Calu3 (cell line): ENCODE measurements around the gene PODN. TPM values are rescaled to one million over a fixed set of nuclear protein-coding genes. Genes with fewer than 3 reads are reported as not detected.

Experiments
- BruUV-seq: library from RNA; stranded (reverse); fragments of 400-500 nt; replicated peaks from 2 replicates; lab custom pipeline; 2021; lab: Mats Ljungman, UMichigan
- CTCF ChIA-PET: fragments of 300-600 bp; sonication (Branson Sonifier 250); formaldehyde crosslinking; loops from one replicate; lab custom pipeline; 2022; ENCODE audit warnings: antibody characterized with exemption; lab: Charles Lee
- DNase-seq: peaks from one replicate; pipeline ENCODE4 v3.0.0; 2022
- H3K27ac Mint-ChIP-seq: one replicate; pipeline ENCODE4 v1.8.0; 2022; ENCODE audit warnings: mixed read lengths; ENCODE audit not compliant: unreplicated experiment
- H3K27me3 Mint-ChIP-seq: one replicate; pipeline ENCODE4 v1.8.0; 2022; ENCODE audit warnings: mixed read lengths; ENCODE audit not compliant: unreplicated experiment
- H3K36me3 Mint-ChIP-seq: one replicate; pipeline ENCODE4 v1.8.0; 2022; ENCODE audit warnings: mild to moderate bottlenecking, moderate library complexity, mixed read lengths; ENCODE audit not compliant: insufficient read depth, unreplicated experiment
- H3K4me1 Mint-ChIP-seq: one replicate; pipeline ENCODE4 v1.8.0; 2022; ENCODE audit warnings: mild to moderate bottlenecking, low read depth, mixed read lengths; ENCODE audit not compliant: unreplicated experiment
- H3K4me3 Mint-ChIP-seq: one replicate; pipeline ENCODE4 v1.8.0; 2022; ENCODE audit warnings: mild to moderate bottlenecking, low read depth, moderate library complexity, mixed read lengths; ENCODE audit not compliant: unreplicated experiment
- H3K9me3 Mint-ChIP-seq: one replicate; pipeline ENCODE4 v1.8.0; 2022; ENCODE audit warnings: low read depth, mixed read lengths; ENCODE audit not compliant: unreplicated experiment
- CTCF ChIP-seq: fragments of 200-600 bp; IDR thresholded peaks from one replicate; pipeline ENCODE4 v1.8.0; 2022; ENCODE audit warnings: antibody characterized with exemption; ENCODE audit not compliant: unreplicated experiment
- intact Hi-C: fragments of 100-400 bp; cut with micrococcal nuclease; formaldehyde crosslinking; loops from one replicate; pipeline ENCODE4 v1.10.0; 2022; ENCODE audit not compliant: unreplicated experiment
- total RNA-seq: library from RNA; stranded (reverse); gene quantifications from 2 replicates; pipeline ENCODE4 v1.2.3, GENCODE V29; 2022

PODN gene
- total RNA-seq, 1 experiment from 2014 or later = not detected

- intact Hi-C loops = no loop called here
- no peak for DNase-seq
Observed at GRCh38 chr1:53127546-53127945, 65.5 kb downstream of the PODN start.

GRCh38 chr1:53128401-53128800, 66.4 kb downstream of the PODN start:
- Mint-ChIP-seq H3K27ac (no peak overlapping the region), H3K4me1 (no peaks in the 10 kb centered on the region), H3K36me3 (no peaks in the 10 kb centered on the region), H3K27me3 (peaks cover 25% of the 10 kb centered on the region), H3K9me3 (no peaks in the 10 kb centered on the region), H3K4me3 (no peak overlapping the region)
- CTCF ChIA-PET = no interaction called here
- intact Hi-C loops = no loop called here
- no TSS peak for BruUV-seq
- no peak for DNase-seq
- TF ChIP-seq CTCF = no peak

More at GRCh38 chr1:53127546-53127945, 65.5 kb downstream of the PODN start:
- H3K27me3 Mint-ChIP-seq = peaks cover 24% of the 10 kb centered on the region
- no peak overlapping the region for H3K4me3 Mint-ChIP-seq
- H3K27ac Mint-ChIP-seq = no peak overlapping the region
- H3K36me3 Mint-ChIP-seq = no peaks in the 10 kb centered on the region
- TF ChIP-seq CTCF = no peak
- no TSS peak for BruUV-seq
- no peaks in the 10 kb centered on the region for H3K9me3 Mint-ChIP-seq
- CTCF ChIA-PET = no interaction called here
- no peaks in the 10 kb centered on the region for H3K4me1 Mint-ChIP-seq

- intact Hi-C loops = no loop called here
- peaks cover 16% of the 10 kb centered on the region for H3K27me3 Mint-ChIP-seq
- no TSS peak for BruUV-seq
- CTCF ChIA-PET = interaction anchor here (0.7 to 1.0 kb wide), 2 partner anchors 36 to 81 kb away, joined by 4 read pairs; no protein-coding TSS in a partner anchor
- TF ChIP-seq CTCF = no peak
- no peaks in the 10 kb centered on the region for H3K9me3 Mint-ChIP-seq
- H3K27ac Mint-ChIP-seq = no peak overlapping the region
- H3K36me3 Mint-ChIP-seq = no peaks in the 10 kb centered on the region
- H3K4me3 Mint-ChIP-seq = no peak overlapping the region
- H3K4me1 Mint-ChIP-seq = no peaks in the 10 kb centered on the region
- no peak for DNase-seq
Observed at GRCh38 chr1:53129891-53130597, 68.0 kb downstream of the PODN start.

GRCh38 chr1:53130598-53130877, 68.5 kb downstream of the PODN start:
- peaks cover 16% of the 10 kb centered on the region for H3K27me3 Mint-ChIP-seq
- H3K36me3 Mint-ChIP-seq = no peaks in the 10 kb centered on the region
- no peak for DNase-seq
- TF ChIP-seq CTCF = no peak
- intact Hi-C loops = no loop called here
- CTCF ChIA-PET = interaction anchor here (0.7 to 1.0 kb wide), 2 partner anchors 37 to 81 kb away, joined by 4 read pairs; no protein-coding TSS in a partner anchor
- H3K9me3 Mint-ChIP-seq = no peaks in the 10 kb centered on the region
- no peaks in the 10 kb centered on the region for H3K4me1 Mint-ChIP-seq
- no peak overlapping the region for H3K4me3 Mint-ChIP-seq
- H3K27ac Mint-ChIP-seq = no peak overlapping the region
- BruUV-seq = no TSS peak
